Measurements from ENCODE around the gene NAA60.
"Not testable (repeated sequence)": the region's sequence is repeated elsewhere in the genome, so short reads cannot be mapped to it uniquely, and the experiment has no call there.

The NAA60 gene

DNA sequence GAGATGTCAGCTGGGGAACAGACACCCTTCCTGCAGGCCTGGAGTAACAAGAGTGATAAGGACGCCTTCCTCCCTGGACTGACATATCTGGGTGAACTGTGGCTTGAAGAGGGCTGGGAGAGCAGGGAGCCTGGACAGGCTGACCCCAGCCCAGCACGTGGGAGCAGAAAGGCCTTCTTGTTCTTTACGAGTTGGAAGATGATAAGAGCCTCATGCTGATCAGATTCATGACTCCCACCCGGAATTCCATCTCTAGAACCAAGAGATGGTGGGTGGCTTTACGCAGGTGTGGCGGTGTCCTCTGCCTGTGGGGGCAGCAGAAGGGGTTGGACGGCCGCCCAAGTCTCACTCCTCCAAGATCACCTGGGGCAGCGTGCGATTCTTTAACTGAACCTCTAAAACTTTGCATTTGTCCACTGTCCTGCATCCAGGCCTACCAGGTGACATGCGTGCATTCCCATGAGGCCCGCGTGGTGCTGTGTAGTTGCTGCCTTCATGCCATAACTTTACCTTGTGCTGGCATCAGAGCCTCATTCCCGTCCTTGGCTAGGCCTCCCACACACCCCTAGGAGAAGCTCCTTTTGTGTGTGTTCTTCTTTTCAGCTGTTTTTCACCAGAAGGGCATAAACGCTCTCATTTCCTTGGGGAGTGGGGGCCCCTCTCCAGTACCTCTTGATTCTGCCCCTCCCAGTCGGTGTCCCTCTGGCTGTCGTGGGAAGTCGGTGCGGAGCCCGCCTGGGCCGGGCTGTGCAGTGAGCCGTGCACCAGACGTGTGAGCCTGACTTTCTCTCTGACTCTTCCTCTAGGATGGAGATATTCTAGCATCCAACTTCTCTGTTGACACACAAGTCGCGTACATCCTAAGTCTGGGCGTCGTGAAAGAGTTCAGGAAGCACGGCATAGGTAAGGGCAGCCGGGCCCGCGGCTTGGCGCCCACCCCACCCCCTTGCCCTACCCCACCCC lies 38.5 kb downstream of the NAA60 start:
- no peak for DNase-seq (ENCODE audit: low spot score)

DNA sequence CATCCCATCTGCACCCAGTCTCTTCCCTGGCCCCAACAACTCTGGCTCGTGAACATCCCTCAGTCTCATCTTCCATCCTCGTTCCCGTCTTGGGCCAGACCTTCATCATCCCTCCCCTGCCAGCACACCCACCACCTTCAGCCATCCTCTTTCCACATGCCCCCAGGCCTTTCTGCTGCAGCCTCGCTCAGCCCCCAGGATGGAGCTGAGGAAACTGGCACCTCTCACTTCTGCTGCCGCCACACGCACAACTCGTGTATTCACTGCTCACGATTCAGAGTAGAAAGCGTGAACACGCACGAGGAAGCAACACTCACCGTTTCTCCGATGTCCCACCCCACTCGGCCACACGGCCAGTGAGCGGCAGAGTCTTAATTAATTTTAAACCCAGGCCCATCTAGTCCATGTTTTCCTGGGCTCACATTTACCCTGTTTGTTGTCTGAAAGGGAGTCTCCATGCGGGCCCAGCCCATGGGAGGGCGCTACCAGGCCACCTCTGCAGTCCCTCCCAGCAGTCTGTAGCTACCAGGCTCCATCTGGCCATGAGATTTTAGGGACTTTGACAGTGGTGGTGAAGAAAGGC lies 39.3 kb downstream of the NAA60 start:
- FAIRE-seq: no peak
- DNase-seq (ENCODE audit: low spot score): no peak

More for the DNA sequence above, 38.5 kb downstream of the NAA60 start:
- FAIRE-seq: no peak

DNA sequence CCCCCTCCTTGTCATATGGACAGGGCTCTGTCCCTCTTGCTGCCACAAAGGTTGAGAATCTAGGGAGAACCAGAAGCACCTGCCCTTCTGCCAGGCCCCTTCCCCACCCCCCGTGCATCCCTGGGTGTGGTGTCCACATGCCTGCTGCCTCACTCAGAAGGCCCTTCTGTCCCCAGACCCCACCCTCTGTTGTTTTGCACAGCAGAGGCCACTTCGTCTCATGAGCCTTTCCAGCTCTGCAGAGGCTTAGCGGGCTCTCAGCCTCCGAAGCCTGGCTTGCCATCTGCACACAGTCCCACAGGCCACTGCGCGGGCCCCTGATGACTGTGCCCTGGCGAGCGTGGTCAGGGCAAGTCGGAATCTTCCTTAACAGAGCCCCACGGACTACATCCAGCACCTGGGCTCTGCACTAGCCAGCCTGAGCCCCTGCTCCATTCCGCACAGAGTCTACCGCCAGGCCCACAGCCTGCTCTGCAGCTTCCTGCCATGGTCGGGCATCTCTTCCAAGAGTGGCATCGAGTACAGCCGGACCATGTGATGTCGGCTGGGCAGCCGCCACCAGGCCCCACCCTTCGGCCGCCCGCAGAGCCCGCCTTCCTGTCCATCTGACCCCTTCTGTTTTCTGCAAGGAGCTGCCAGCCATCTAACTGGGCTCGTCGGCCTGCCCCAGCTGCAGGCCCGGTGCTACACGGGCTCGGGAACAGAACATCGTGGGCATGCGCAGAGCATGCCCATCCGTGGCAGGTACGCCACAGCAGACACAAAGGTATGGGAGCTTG lies 41.0 kb downstream of the NAA60 start:
- FAIRE-seq (no peak), DNase-seq (ENCODE audit: low spot score) (no peak)

DNA sequence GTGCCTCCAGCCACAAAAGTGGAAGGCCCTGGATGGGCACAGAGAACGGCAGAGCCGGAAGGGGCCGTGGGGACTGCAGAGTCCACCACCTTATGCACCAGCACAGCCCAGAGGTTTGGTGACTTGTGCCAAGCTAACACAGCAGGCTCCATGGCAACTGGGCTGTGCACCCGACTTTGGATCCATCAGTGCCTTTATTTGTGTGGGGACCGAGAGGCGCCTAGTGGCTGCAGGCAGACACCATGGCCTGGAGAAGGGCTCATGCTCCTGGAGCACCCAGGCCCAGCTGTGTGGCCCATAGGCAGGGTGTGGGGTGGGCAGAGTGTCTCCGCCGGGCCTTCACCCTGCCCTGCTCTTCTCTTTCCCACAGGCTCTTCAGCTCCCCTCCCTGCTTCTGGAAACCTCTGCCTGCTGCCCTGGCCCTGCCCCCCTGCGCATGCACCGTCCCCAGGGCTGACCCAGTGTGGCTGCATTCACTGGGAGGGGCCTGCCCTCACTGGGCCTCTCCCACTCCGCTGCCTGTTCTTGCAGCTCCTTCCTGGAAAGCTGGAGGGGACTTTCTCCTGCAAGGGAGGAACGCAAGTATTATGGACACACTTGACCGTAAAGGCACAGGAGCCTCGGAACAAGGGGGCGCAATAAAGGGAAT lies 41.7 kb downstream of the NAA60 start:
- no peak for DNase-seq (ENCODE audit: low spot score)
- FAIRE-seq: no peak

DNA sequence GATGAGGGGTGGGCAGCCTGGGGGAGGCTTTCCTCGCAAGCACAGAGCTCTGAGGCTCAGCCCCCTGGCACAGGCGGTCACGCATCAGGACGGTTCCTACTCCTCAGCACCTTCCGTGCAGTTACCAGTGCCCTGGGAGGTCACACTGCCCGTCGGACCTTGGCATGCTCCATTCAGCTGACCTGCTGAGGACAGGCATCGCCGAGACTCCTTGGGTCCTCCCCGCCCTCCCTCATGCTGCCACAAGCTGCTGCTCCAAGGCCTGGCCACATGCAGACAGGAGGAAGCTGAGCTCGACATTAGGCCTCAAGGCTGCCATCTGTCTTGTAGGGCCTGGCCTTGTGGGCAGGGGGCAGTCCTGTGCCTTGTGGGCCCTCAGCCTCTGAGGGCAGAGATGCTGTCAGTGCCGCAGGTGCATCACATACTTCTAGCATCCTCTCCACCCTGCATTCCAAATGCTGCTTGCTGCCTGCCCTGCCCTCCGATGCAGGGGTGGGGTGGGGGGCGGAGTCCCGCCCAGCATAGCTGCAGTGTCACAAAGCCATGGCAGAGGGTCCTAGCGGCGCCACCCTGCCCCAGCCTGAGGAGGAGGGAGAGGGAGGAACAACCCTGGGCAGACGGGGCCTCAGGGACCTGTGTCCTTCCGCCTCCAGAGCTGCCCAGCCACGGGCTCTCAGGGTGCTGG lies 42.5 kb downstream of the NAA60 start:
- DNase-seq (ENCODE audit: low spot score): no peak
- FAIRE-seq: no peak

DNA sequence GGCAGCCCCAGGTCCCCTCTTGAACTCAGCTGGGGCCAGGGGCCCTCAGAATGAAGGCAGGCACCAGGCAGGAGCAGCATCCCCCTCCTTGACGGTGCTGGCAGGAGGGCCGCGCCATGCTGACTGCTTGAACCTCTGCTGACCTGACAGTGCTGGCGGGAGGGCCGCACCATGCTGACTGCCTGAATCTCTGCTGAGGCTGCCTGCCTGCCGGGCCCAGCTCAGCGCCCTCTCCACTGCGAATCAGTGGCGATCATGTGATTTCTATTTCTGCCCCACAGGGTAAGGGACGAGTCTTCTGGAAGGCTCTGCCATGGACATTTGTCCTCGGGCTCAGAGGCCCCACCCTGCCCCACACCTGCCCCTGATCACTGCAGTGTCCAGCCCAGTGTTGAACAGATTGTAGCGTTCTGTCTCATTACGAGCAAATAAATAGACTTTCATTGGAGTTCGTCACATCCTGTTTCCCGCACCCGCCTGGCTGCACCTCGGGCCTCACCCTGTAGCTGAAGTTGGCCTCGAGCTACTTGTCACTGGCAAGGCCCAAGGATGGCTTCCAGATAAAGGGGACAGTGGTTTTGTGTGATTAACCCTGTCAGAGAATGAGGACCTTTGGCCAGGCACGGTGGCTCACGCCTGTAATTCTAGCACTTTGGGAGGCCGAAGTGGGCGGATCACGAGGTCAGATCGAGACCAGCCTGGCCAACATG lies 43.2 kb downstream of the NAA60 start:
- DNase-seq (ENCODE audit: low spot score) (no peak), FAIRE-seq (no peak)

DNA sequence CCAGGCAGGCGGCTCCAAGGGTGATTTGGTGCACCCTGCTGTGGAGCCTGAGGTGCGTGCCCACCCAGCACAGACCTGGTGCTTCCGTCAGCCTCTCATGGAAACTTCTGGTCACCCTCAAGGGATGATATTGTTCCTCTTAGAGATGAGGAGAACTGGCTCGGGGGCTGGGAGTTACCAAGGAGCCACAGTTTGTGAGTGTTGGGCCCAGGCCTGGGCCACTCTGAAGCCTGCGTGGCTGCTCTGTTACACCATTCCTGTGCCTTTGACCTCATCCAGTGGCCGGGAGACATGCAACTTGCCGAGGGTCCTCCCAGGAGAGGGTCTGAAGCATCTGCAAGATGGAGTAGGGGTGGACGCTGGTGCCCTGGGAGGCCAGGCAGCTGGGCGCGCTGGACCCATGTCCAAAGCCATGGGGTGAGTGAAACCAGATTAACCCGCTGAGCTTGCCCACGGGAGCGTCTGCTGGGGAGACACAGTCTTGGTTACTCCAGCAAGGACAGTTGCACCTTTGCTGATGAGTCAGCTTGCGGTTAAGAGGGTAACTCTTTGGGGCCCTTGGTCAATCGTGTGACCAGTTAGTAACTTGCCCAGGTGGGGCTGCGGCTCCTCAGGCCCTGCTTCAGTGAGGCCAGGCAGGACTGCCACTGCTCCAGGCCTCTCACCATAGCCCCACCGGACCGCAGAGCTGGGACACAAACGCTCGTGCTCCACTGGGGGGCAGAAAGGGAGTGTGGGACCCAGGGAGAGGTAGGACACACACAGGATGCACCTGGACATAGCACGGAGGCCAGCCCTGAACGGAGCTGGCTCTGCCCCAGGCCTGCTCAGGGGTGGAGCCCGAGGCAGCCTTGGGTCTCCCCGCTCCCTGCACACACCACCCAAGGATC lies 44.3 kb downstream of the NAA60 start:
- no peak for FAIRE-seq
- no peak for DNase-seq (ENCODE audit: low spot score)

DNA sequence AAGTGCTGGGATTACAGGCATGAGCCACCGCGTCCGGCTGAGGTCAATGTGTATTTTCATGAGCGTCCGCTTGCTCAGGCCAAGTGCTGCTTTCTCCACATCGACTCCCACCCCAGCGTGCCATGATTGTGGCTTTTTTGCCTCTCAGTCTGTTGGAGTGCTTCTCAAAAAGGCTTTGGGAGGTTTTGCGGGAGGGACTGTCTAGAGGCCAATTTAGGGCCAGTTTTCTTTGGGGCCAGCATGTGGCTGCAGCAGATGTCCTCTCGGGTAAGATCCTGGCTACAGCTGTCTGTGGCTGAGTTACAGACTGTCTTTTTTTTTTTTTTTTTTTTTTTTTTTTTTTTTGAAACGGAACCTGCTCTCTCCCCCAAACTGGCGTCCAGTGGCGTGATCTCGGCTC lies 45.3 kb downstream of the NAA60 start:
- DNase-seq (ENCODE audit: low spot score) (no peak), FAIRE-seq (no peak)

DNA sequence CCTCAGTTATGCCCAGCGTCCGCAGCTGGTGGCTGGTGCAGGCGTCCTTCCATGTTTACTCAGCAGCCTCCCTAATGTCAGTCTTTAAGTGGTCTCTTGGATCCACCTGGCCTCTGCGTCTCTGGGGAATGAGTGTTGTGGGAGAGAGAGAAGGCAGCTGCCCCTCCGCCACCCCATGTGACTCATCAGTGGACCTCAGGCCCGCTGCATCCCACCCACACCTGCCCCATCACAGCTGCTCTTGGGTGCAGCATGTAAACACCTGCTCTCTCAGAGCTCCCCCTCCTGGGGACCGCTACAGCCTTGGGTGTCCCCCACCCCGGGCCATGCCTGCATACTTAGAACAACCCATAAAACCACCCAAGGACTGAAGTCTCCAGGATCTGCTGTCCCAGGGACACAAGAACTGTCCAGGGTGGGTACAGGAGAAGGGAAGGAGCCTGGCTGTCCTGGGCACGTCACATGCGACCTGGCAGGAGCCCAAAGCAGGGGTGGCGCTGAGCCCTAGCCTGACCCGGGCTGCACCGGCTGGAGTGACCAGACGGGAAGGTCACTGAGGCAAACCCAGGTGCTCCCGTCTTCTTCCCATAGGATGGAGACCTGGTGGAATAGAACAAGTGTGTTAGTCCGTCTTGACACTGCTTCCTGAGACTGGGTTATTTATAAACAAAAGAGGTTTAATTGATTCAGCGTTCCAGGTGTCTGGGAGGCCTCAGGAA lies 47.6 kb downstream of the NAA60 start:
- no peak for DNase-seq (ENCODE audit: low spot score)
- no peak for FAIRE-seq

DNA sequence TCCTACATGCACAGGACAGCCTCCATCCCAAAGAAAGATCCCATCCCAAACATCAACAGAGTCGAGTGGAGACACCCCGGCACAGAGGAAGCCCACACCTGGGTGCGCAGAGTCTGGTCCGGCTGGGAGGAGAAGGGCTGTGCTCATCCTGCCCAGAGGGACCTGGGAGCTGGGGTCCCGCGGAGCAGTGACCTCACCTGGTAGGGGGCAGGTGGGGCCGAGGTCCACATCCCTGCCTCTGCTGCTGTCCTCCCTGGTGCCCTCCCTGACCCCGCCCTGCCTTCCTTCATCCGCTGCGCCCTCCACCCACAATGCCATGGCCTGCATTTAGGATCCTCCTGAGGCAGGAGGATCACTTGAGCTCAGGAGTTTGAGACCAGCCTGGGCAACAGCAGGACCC lies 48.9 kb downstream of the NAA60 start:
- FAIRE-seq: no peak

DNA sequence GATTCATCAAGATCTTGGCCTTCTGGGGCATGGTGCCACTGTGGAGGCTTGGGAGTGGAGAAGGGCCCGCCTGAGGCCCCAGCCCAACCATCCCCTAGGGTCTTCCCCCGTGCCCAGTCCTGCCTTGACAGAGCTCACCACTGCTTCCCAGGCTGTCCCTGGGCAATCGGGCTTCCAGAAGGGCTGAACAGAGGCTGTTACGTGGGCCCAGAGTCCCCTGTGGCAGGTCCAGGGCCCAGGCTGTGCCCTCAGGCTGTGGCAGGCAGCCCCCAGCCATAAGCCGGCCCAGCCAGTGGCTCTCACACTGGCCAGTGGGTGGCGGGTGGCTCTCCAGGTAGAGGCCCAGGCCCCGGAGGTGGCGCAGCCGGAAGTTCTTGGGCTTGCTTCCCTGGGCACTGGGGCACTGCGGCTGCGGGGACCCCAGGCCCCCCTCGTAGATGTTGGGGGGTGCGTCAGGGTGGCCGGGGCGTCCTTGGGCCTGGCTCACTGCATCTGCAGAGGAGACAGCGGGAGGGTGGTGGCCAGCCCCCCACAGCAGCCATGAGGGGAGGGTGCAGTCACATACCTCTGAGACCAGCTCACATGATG lies 51.0 kb downstream of the NAA60 start:
- FAIRE-seq: no peak

More for the DNA sequence above, 48.9 kb downstream of the NAA60 start:
- no peak for DNase-seq (ENCODE audit: low spot score)

DNA sequence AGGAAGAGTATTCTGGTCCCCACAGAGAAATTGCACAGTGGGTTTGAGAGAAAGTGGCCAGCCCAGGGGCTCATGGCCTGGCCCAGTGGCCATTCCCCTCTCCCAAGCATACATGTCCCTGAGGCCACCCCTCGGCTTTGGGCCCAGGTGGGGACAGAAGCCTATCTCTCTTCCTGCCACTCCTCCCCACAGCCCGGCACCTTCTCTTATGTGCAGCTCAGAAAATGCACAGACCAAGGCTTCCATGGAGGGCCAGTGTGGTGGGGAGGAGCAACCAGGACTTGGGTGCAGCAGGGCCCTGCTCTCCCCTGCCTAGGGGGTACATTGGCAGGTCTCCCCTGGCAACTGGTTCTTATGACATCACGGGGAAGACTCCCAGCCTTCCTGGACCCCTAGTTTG lies 51.7 kb downstream of the NAA60 start, which contains the start of gene C16orf90:
Gene C16orf90 (minus strand): TSS at position 314 of the 400 bp plus-strand sequence. CDS start 68 bp downstream, at position 246.
- no peak for DNase-seq (ENCODE audit: low spot score)
- no peak for FAIRE-seq

More for the DNA sequence above, 51.0 kb downstream of the NAA60 start:
- DNase-seq (ENCODE audit: low spot score): no peak

DNA sequence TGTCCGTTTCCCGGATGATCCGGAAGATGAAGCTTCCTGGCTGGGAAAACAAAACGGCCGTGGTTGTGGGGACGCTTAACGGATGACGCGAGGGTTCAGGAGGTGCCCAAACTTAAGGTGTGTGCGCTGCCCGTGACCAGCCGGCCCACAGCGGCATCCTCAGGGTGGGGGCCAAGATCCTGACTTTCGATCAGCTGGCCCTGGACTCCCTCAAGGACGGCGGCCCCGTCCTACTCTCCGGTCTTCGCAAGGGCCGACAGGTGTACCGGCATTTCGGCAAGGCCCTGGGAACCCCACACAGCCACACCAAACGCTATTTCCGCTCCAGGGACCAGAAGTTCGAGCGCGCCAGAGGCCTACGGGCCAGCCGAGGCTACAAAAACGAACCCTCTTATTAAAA lies 52.9 kb downstream of the NAA60 start:
- FAIRE-seq (no peak), DNase-seq (ENCODE audit: low spot score) (no peak)

DNA sequence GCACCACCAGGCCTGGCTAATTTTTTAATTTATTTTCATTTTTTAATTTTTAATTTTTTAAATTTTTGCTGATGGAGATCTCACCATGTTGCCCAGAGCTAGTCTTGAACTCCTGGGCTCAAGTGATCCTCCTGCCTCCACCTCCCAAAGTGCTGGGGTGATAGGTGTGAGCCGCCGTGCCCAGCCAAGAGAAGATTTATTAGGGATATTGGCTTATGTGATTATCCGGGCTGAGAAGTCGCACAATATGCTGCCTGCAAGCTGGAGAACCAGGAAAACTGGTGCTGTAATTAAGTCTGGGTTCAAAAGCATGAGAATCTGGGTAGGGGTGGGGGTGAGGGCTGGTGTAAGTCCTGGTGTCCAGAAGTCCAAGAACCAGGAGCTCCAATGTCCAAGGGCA lies 54.3 kb downstream of the NAA60 start:
- no peak for FAIRE-seq
- DNase-seq (ENCODE audit: low spot score): no peak

DNA sequence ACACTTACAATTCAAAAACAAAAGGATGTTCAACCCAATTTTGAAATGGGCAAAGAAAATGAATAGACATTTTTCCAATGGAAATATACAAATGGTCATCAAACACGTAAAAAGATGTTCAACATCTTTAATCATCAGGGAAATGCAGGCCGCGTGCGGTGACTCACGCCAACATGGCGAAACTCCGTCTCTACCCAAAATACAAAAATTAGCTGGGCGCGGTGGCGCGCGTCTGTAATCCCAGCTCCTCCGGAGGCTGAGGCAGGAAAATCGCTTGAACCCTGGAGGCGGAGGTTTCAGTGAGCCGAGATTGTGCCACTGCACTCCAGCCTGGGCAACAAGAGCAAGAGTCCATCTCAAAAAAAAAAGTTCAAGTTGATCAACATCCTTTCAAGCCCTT lies 55.5 kb downstream of the NAA60 start:
- FAIRE-seq: no peak

DNA sequence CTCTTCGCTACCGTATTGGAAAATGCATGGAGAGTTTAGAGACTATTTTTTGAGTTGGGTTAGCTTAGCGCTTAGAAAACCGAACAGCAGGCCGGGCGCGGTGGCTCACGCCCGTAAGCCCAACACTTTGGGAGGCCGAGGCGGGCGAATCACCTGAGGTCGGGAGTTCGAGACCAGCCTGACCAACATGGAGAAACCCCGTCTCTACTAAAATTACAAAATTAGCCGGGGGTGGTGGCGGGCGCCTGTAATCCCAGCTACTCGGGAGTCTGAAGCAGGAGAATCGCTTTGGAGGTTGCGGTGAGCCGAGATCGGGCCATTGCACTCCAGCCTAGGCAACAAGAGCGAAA lies 57.9 kb downstream of the NAA60 start:
- DNase-seq (ENCODE audit: low spot score); FAIRE-seq: not testable (repeated sequence)

More for the DNA sequence above, 55.5 kb downstream of the NAA60 start:
- DNase-seq (ENCODE audit: low spot score): no peak

DNA sequence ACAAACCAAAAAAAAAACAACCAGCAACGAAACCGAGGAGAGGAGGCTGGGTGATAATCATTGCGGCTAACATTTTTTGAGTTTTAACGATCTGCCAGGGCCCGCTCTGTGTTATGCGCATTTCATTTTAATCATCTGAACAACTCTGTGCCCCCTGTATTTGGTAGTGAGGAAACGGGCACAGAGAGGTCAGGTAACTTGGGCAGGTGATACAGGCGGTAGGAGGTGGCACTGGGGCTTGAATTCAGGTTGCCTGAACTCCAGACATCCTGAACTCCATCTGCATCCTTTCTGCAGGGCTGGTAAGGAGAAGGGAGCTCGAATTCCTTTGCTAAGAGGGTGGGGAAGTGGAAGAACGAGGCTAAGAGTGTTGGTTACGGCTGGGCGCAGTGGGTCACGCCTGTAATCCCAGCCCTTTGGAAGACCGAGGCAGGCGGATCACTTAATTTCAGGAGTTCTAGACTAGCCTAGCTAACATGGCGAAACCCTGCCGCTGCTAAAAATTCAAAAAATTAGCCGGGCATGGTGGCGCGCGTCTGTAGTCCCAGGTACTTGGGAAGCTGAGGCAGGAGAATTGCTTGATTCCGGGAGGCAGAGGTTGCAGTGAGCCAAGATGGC lies 58.4 kb downstream of the NAA60 start:
- DNase-seq (ENCODE audit: low spot score) (no peak), FAIRE-seq (no peak)

DNA sequence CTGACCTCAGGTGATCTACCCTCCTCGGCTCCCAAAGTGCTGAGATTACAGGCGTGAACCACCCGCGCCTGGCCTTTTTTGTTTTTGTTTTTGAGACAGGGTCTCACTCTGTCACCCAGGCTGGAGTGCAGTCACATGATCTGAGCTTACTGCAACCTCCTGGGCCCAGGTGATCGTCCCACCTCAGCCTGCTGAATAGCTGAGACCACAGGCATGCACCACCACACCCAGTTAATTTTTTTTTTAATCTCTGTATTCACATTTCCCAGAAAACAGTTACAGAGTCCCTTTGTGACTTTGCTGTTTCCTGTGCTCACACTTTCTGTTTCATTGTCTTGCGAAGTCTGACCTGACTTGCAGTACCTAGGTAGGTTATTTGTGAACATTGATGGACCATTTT lies 60.0 kb downstream of the NAA60 start:
- DNase-seq (ENCODE audit: low spot score) (no peak), FAIRE-seq (no peak)

Measured in urothelium cell line (cell line).